ENCODE results near the gene ZNF335.

DNA sequence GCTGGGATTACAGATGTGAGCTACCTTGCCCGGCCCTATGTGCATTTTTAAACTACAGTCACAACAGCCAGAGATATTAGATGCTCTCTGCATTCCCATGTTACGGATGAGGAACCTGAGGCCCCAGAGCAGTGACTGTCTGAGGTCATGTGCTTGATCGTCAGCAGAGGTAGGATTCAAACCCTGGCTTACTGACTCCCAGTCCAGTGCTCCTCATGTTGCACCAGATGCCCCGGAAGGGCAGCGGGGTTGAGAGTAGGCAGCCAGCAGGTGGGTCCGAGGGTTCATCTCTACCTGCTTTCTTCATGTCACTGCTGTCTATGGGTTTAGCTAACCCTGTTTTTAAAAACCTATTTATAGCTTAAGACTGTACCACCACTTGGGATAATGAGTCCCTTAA lies 9.3 kb upstream of the ZNF335 start:
- no peak for TF ChIP-seq CTCF (IDR thresholded peaks at IDR 0.05; ENCODE audit: low read length)
- TF ChIP-seq EZH2 (IDR thresholded peaks at IDR 0.05; ENCODE audit: borderline replicate concordance, low read length) = no peak

All from OCI-LY1 (cell line).